HUES6 (cell line): ENCODE data around the gene PAX8.
"Not testable (repeated sequence)": the region's sequence is repeated elsewhere in the genome, so short reads cannot be mapped to it uniquely, and the experiment has no call there.

Experiments used
- H3K27ac ChIP-seq: 2 replicates; pipeline ENCODE4 v1.7.0; 2013; ENCODE audit warnings: low read depth, mild to moderate bottlenecking, low read length, inconsistent platforms
- H3K27me3 ChIP-seq: 2 replicates; pipeline ENCODE4 v1.6.1; 2013; ENCODE audit warnings: low read length; ENCODE audit not compliant: control insufficient read depth, insufficient read depth
- H3K36me3 ChIP-seq: 2 replicates; pipeline ENCODE4 v1.6.1; 2013; ENCODE audit warnings: low read length; ENCODE audit not compliant: control insufficient read depth, insufficient read depth
- H3K4me1 ChIP-seq: 2 replicates; pipeline ENCODE4 v1.6.1; 2013; ENCODE audit warnings: low read length; ENCODE audit not compliant: control insufficient read depth, insufficient read depth
- H3K4me3 ChIP-seq: 2 replicates; pipeline ENCODE4 v1.5.1; 2013; ENCODE audit warnings: low read depth, low read length
- H3K9ac ChIP-seq: one replicate; pipeline ENCODE4 v1.6.1; 2013; ENCODE audit warnings: mild to moderate bottlenecking, low read length
- H3K9me3 ChIP-seq: 2 replicates; pipeline ENCODE4 v1.6.1; 2013; ENCODE audit warnings: low read depth, low read length; ENCODE audit not compliant: control insufficient read depth, insufficient read depth

The PAX8 gene

GRCh38 chr2:113278742-113279139, at the start of gene PAX8:
PAX8 (minus strand) TSS chr2:113278921; CDS start chr2:113278394, 527 bp downstream.
- Histone ChIP-seq H3K4me3 (peak within 1 kb of the TSS; percentile 63), H3K9me3 (no peaks in the 10 kb centered on the region), H3K27ac (no peak within 1 kb of the TSS), H3K36me3 (no peaks in the 10 kb centered on the region), H3K4me1 (peaks cover 17% of the 10 kb centered on the region), H3K27me3 (peaks cover 100% of the 10 kb centered on the region), H3K9ac (no peak within 1 kb of the TSS)

- Histone ChIP-seq H3K4me3 (no peak overlapping the region), H3K9me3 (no peaks in the 10 kb centered on the region), H3K9ac (no peak overlapping the region), H3K36me3 (no peaks in the 10 kb centered on the region), H3K27me3 (peaks cover 11% of the 10 kb centered on the region), H3K4me1 (peaks cover 6% of the 10 kb centered on the region), H3K27ac (no peak overlapping the region)
Observed at GRCh38 chr2:113328043-113328442, 49.3 kb upstream of the PAX8 start.

- not testable (repeated sequence) for H3K9me3 ChIP-seq, H3K36me3 ChIP-seq, H3K27ac ChIP-seq, H3K9ac ChIP-seq, H3K4me1 ChIP-seq
- H3K27me3 ChIP-seq: peaks cover 14% of the 10 kb centered on the region
- peak overlapping the region; percentile 55 for H3K4me3 ChIP-seq
Observed at GRCh38 chr2:113325161-113325731, 46.5 kb upstream of the PAX8 start.

- Histone ChIP-seq H3K4me1 (peaks cover 6% of the 10 kb centered on the region), H3K36me3 (no peaks in the 10 kb centered on the region), H3K4me3 (peak overlapping the region; percentile 55), H3K9ac (no peak overlapping the region), H3K27me3 (peaks cover 14% of the 10 kb centered on the region), H3K9me3 (no peaks in the 10 kb centered on the region), H3K27ac (no peak overlapping the region)
Observed at GRCh38 chr2:113324684-113325160, 46.0 kb upstream of the PAX8 start.

- not testable (repeated sequence) for H3K36me3 ChIP-seq, H3K4me3 ChIP-seq, H3K9me3 ChIP-seq, H3K27ac ChIP-seq, H3K4me1 ChIP-seq, H3K9ac ChIP-seq
- peaks cover 14% of the 10 kb centered on the region for H3K27me3 ChIP-seq
Observed at GRCh38 chr2:113323129-113323528, 44.4 kb upstream of the PAX8 start.

- not testable (repeated sequence) for H3K4me3 ChIP-seq, H3K9me3 ChIP-seq, H3K4me1 ChIP-seq, H3K27ac ChIP-seq, H3K36me3 ChIP-seq, H3K9ac ChIP-seq
- peaks cover 20% of the 10 kb centered on the region for H3K27me3 ChIP-seq
Observed at GRCh38 chr2:113320106-113320505, 41.4 kb upstream of the PAX8 start.

GRCh38 chr2:113318941-113319340, 40.2 kb upstream of the PAX8 start:
- H3K9ac ChIP-seq, H3K9me3 ChIP-seq, H3K27ac ChIP-seq, H3K4me3 ChIP-seq, H3K36me3 ChIP-seq, H3K4me1 ChIP-seq: not testable (repeated sequence)
- H3K27me3 ChIP-seq: peaks cover 14% of the 10 kb centered on the region

- Histone ChIP-seq H3K36me3 (no peaks in the 10 kb centered on the region), H3K4me1 (no peaks in the 10 kb centered on the region), H3K9ac (no peak overlapping the region), H3K27ac (no peak overlapping the region), H3K4me3 (no peak overlapping the region), H3K9me3 (no peaks in the 10 kb centered on the region), H3K27me3 (peaks cover 5% of the 10 kb centered on the region)
Observed at GRCh38 chr2:113316085-113316484, 37.4 kb upstream of the PAX8 start.

- not testable (repeated sequence) for H3K27me3 ChIP-seq, H3K27ac ChIP-seq, H3K4me3 ChIP-seq, H3K4me1 ChIP-seq, H3K9me3 ChIP-seq, H3K9ac ChIP-seq, H3K36me3 ChIP-seq
Observed at GRCh38 chr2:113314663-113315062, 35.9 kb upstream of the PAX8 start.

GRCh38 chr2:113314176-113314575, 35.5 kb upstream of the PAX8 start:
- not testable (repeated sequence) for H3K27me3 ChIP-seq, H3K36me3 ChIP-seq, H3K4me1 ChIP-seq, H3K9me3 ChIP-seq, H3K9ac ChIP-seq, H3K4me3 ChIP-seq, H3K27ac ChIP-seq

GRCh38 chr2:113311781-113312180, 33.1 kb upstream of the PAX8 start:
- H3K9ac ChIP-seq, H3K4me3 ChIP-seq, H3K9me3 ChIP-seq, H3K36me3 ChIP-seq, H3K4me1 ChIP-seq, H3K27ac ChIP-seq, H3K27me3 ChIP-seq: not testable (repeated sequence)

- H3K4me3 ChIP-seq, H3K36me3 ChIP-seq, H3K9me3 ChIP-seq, H3K27me3 ChIP-seq, H3K27ac ChIP-seq, H3K9ac ChIP-seq, H3K4me1 ChIP-seq: not testable (repeated sequence)
Observed at GRCh38 chr2:113311191-113311590, 32.5 kb upstream of the PAX8 start.
